Endothelial cell of umbilical vein (primary cell): Measurements from ENCODE around the gene HLTF. TPM values are rescaled to one million over a fixed set of nuclear protein-coding genes. Genes with fewer than 3 reads are reported as not detected.

ENCODE experiments used
- BruUV-seq: library from RNA; stranded (reverse); fragments of 400-500 nt; replicated peaks from 2 replicates; lab custom pipeline; 2021; lab: Mats Ljungman, UMichigan
- CTCF ChIA-PET: fragments of 300-600, 350-600 bp; sonication (Branson Sonifier 250); formaldehyde crosslinking; loops from one replicate; lab custom pipeline; 2021; ENCODE audit warnings: antibody characterized with exemption, inconsistent platforms; lab: Charles Lee
- POLR2A ChIA-PET: fragments of 300-600, 350-600 bp; sonication (Branson Sonifier 250); formaldehyde crosslinking; loops from one replicate; lab custom pipeline; 2021; ENCODE audit warnings: antibody characterized with exemption, inconsistent platforms; lab: Charles Lee
- DNase-seq: peaks from one replicate; pipeline ENCODE4 v3.0.0-alpha.2; 2011; ENCODE audit warnings: low read depth, low spot score
- FAIRE-seq: peaks from 2 replicates; lab custom pipeline; 2011; peaks lifted over from hg19 to GRCh38; lab: Jason Lieb, UNC
- H2AFZ ChIP-seq: 2 replicates; pipeline ENCODE4 v1.6.0; 2012; ENCODE audit warnings: low read depth, low read length, control low read depth, inconsistent platforms
- H3K27ac ChIP-seq: 2 replicates; pipeline ENCODE4 v1.5.1; 2011; ENCODE audit warnings: low read depth, mild to moderate bottlenecking, control low read depth, low read length, moderate library complexity; ENCODE audit not compliant: insufficient read depth
- H3K27me3 ChIP-seq, 2 experiments: 2 replicates each; pipeline versions ENCODE4 v1.6.0 to v1.6.1; 2011; ENCODE audit warnings: low read length in 2 of 2, mixed read lengths in 1 of 2; ENCODE audit not compliant: control insufficient read depth in 2 of 2, insufficient read depth in 2 of 2
- H3K36me3 ChIP-seq, 2 experiments: 2 replicates in 1 of 2; 3 replicates in 1 of 2; pipeline ENCODE4 v1.5.1; 2011; ENCODE audit warnings: low read length in 2 of 2, mild to moderate bottlenecking in 1 of 2, moderate library complexity in 1 of 2; ENCODE audit not compliant: control insufficient read depth in 2 of 2, insufficient read depth in 2 of 2; ENCODE audit errors: extremely low read depth in 1 of 2
- H3K4me1 ChIP-seq: 3 replicates; pipeline ENCODE4 v1.5.1; 2011; ENCODE audit warnings: mild to moderate bottlenecking, low read length; ENCODE audit not compliant: control insufficient read depth, insufficient read depth; ENCODE audit errors: extremely low read depth
- H3K4me2 ChIP-seq: 2 replicates; pipeline ENCODE4 v1.6.1; 2011; ENCODE audit warnings: low read length, control low read depth, mixed read lengths; ENCODE audit not compliant: insufficient read depth
- H3K4me3 ChIP-seq, 3 experiments: fragments of 200-600 bp in 1 of 3; sonication (generic), shearing (Covaris generic) in 1 of 3; replicated peaks in 1 of 3; 2 replicates each; pipeline ENCODE4 v1.5.1; 2011 to 2016; ENCODE audit warnings: control low read depth in 3 of 3, low read length in 3 of 3, mild to moderate bottlenecking in 2 of 3, inconsistent platforms in 1 of 3, low read depth in 1 of 3, moderate library complexity in 1 of 3; ENCODE audit not compliant: insufficient read depth in 1 of 3
- H3K79me2 ChIP-seq: 2 replicates; pipeline ENCODE4 v1.6.0; 2012; ENCODE audit warnings: low read length, inconsistent platforms; ENCODE audit not compliant: control insufficient read depth, insufficient read depth
- H3K9ac ChIP-seq: replicated peaks from 2 replicates; pipeline ENCODE3; 2011; ENCODE audit warnings: low read length, control low read depth; ENCODE audit not compliant: insufficient read depth; ENCODE audit errors: extremely low read depth
- H3K9me1 ChIP-seq: replicated peaks from 3 replicates; pipeline ENCODE4 v1.6.0; 2011; ENCODE audit warnings: mild to moderate bottlenecking, low read length; ENCODE audit not compliant: control insufficient read depth, insufficient read depth; ENCODE audit errors: extremely low read depth
- H3K9me3 ChIP-seq: replicated peaks from 2 replicates; pipeline ENCODE4 v1.5.1; 2012; ENCODE audit warnings: low read length, inconsistent platforms; ENCODE audit not compliant: control insufficient read depth, insufficient read depth
- H4K20me1 ChIP-seq: replicated peaks from 2 replicates; pipeline ENCODE3; 2011; ENCODE audit warnings: mild to moderate bottlenecking, low read length; ENCODE audit not compliant: control insufficient read depth, insufficient read depth; ENCODE audit errors: extremely low read depth
- CTCF ChIP-seq, 2 donors: IDR thresholded peaks; 1 replicate in 1 of 2; 2 replicates in 1 of 2; pipeline ENCODE4 v1.5.1; 2011; ENCODE audit warnings: low read length in 2 of 2, mild to moderate bottlenecking in 2 of 2, moderate library complexity in 2 of 2, control low read depth in 1 of 2, inconsistent platforms in 1 of 2, low read depth in 1 of 2; ENCODE audit not compliant: insufficient read depth in 1 of 2; ENCODE audit errors: extremely low read depth in 1 of 2
- EZH2 ChIP-seq: IDR thresholded peaks from 2 replicates; pipeline ENCODE4 v1.6.1; 2012; ENCODE audit warnings: borderline replicate concordance, low read depth, mild to moderate bottlenecking, moderate library complexity, low read length, inconsistent platforms; ENCODE audit not compliant: severe bottlenecking
- FOS ChIP-seq: IDR thresholded peaks from 2 replicates; pipeline ENCODE4 v1.6.1; 2011; ENCODE audit warnings: mild to moderate bottlenecking, low read length, moderate library complexity, borderline replicate concordance; ENCODE audit not compliant: insufficient read depth
- GATA2 ChIP-seq: IDR thresholded peaks from 2 replicates; pipeline ENCODE4 v1.7.0; 2011; ENCODE audit warnings: low read depth, mild to moderate bottlenecking, moderate library complexity, mixed read lengths, low read length; ENCODE audit not compliant: insufficient read length, insufficient read depth
- JUN ChIP-seq: IDR thresholded peaks from 2 replicates; pipeline ENCODE4 v1.6.1; 2011; ENCODE audit warnings: borderline replicate concordance, low read depth; ENCODE audit not compliant: insufficient read length, insufficient read depth
- MAX ChIP-seq: IDR thresholded peaks from 2 replicates; pipeline ENCODE4 v1.6.1; 2011; ENCODE audit not compliant: insufficient read depth, insufficient read length
- MYC ChIP-seq: IDR thresholded peaks from one replicate; pipeline ENCODE4 v1.6.1; 2011; ENCODE audit warnings: mild to moderate bottlenecking, low read depth, low read length
- POLR2A ChIP-seq: IDR thresholded peaks from 2 replicates; pipeline ENCODE4 v1.6.1; 2012; ENCODE audit warnings: low read depth, mild to moderate bottlenecking, control low read depth, low read length
- POLR2AphosphoS5 ChIP-seq: IDR thresholded peaks from 2 replicates; pipeline ENCODE4 v1.6.1; 2012; ENCODE audit warnings: low read depth, mild to moderate bottlenecking, control low read depth, low read length, moderate library complexity; ENCODE audit not compliant: insufficient read depth
- dilution Hi-C: fragments of 300-500 bp; cut with MboI; formaldehyde crosslinking; loops from one replicate; pipeline ENCODE4 v1.15.0; 2019; ENCODE audit warnings: low sequenced_read_pairs; ENCODE audit not compliant: extremely low pct_ligation_motif_present
- intact Hi-C: fragments of 100-400 bp; cut with micrococcal nuclease; formaldehyde crosslinking; loops from one replicate; pipeline ENCODE4 v1.10.0; 2022
- polyA plus RNA-seq, 4 experiments: library from polyadenylated mRNA; depleted of rRNA in 3 of 4; stranded (reverse) in 3 of 4; unstranded in 1 of 4; fragments of >200 nt; gene quantifications; 2 replicates each; pipeline versions ENCODE4 v1.2.1 to v1.2.3, GENCODE V29; 2011 to 2012; ENCODE audit warnings: missing spikeins in 1 of 4
- total RNA-seq: library from RNA; stranded (reverse); gene quantifications from 2 replicates; pipeline ENCODE4 v1.2.3, GENCODE V29; 2021

HLTF gene
- total and polyA plus RNA-seq, 2 donors (not counting 3 experiments of a cell fraction or from before 2014, with no cell fraction given): 8.7 to 24.6 TPM

- peaks cover 3 to 10% of the 10 kb centered on the region in 2 experiments for H3K36me3 ChIP-seq
- no TSS peak for BruUV-seq
- no peaks in the 10 kb centered on the region for H3K79me2 ChIP-seq
- no peak overlapping the region for H2AFZ ChIP-seq
- no peak overlapping the region for H3K4me3 ChIP-seq
- DNase-seq (no peak), FAIRE-seq (no peak)
- intact Hi-C loops: no loop called here
- no peaks in the 10 kb centered on the region for H4K20me1 ChIP-seq
- TF ChIP-seq CTCF (IDR thresholded peaks at IDR 0.05; ENCODE audit: extremely low read depth in 1 of 2, insufficient read depth in 1 of 2, low read depth in 1 of 2, low read length in 2 of 2) (no peak), POLR2A (no peak), MYC (no peak), POLR2AphosphoS5 (no peak), EZH2 (no peak), FOS (no peak), MAX (no peak), GATA2 (no peak), JUN (no peak)
- dilution Hi-C loops: no loop called here
- no peaks in the 10 kb centered on the region for H3K9me3 ChIP-seq
- POLR2A ChIA-PET: no interaction called here
- H3K27ac ChIP-seq: no peak overlapping the region
- no peaks in the 10 kb centered on the region for H3K27me3 ChIP-seq
- CTCF ChIA-PET: interaction anchor here (0.7 to 1.1 kb wide), 2 partner anchors 12 to 30 kb away, joined by 3 read pairs; no protein-coding TSS in a partner anchor
- peaks cover 5% of the 10 kb centered on the region for H3K4me1 ChIP-seq
- no peaks in the 10 kb centered on the region for H3K9me1 ChIP-seq
- H3K9ac ChIP-seq: no peak overlapping the region
- no peak overlapping the region for H3K4me2 ChIP-seq
Observed at GRCh38 chr3:149021830-149022229, 64.5 kb downstream of the HLTF start.
